HG03558 (cell line): ENCODE results near the gene C4BPB.
A peak's percentile ranks its signal among the peaks of the same experiment; 100 is the strongest.
"Not testable (repeated sequence)": the region's sequence is repeated elsewhere in the genome, so short reads cannot be mapped to it uniquely, and the experiment has no call there.

Source experiments
- ATAC-seq: cut with Tn5 transposase; IDR thresholded peaks from one replicate; pipeline ENCODE4 v1.9.1; 2021; ENCODE audit warnings: moderate number of reproducible peaks; ENCODE audit not compliant: unreplicated experiment; ENCODE audit errors: extremely low read depth

The C4BPB gene

GRCh38 chr1:207088701-207089626, at the start of gene C4BPB:
C4BPB (plus strand) TSS chr1:207088860; CDS start chr1:207089532, 672 bp downstream.
- ATAC-seq, result no peak

GRCh38 chr1:207039380-207040180, 49.1 kb upstream of the C4BPB start:
- no peak for ATAC-seq

- no peak for ATAC-seq
Measured at GRCh38 chr1:207040181-207040533, 48.5 kb upstream of the C4BPB start.

- ATAC-seq, result not testable (repeated sequence)
Measured at GRCh38 chr1:207041397-207041796, 47.3 kb upstream of the C4BPB start.

- no peak for ATAC-seq
Measured at GRCh38 chr1:207045453-207045852, 43.2 kb upstream of the C4BPB start.

GRCh38 chr1:207047505-207047904, 41.2 kb upstream of the C4BPB start:
- no peak for ATAC-seq

GRCh38 chr1:207048041-207048440, 40.6 kb upstream of the C4BPB start:
- no peak for ATAC-seq

GRCh38 chr1:207049054-207049453, 39.6 kb upstream of the C4BPB start:
- no peak for ATAC-seq

GRCh38 chr1:207049514-207049913, 39.1 kb upstream of the C4BPB start:
- ATAC-seq, result no peak

GRCh38 chr1:207049974-207050391, 38.7 kb upstream of the C4BPB start:
- ATAC-seq, result no peak

- ATAC-seq, result no peak
Measured at GRCh38 chr1:207050480-207051190, 38.0 kb upstream of the C4BPB start.

- ATAC-seq, result no peak
Measured at GRCh38 chr1:207051191-207051943, 37.3 kb upstream of the C4BPB start, which contains the start of gene YOD1. YOD1 (minus strand) TSS chr1:207051208; CDS start chr1:207051030, 178 bp downstream.

- ATAC-seq, result peak; percentile 37
Measured at GRCh38 chr1:207052911-207053769, 35.5 kb upstream of the C4BPB start, which contains the start of gene PFKFB2. PFKFB2 (plus strand) TSS chr1:207053275; CDS start chr1:207054718, 1,443 bp downstream.

GRCh38 chr1:207054491-207054890, 34.2 kb upstream of the C4BPB start:
- ATAC-seq, result no peak

- ATAC-seq, result no peak
Measured at GRCh38 chr1:207055386-207056001, 33.2 kb upstream of the C4BPB start.

GRCh38 chr1:207056673-207057072, 32.0 kb upstream of the C4BPB start:
- ATAC-seq, result no peak

- ATAC-seq, result no peak
Measured at GRCh38 chr1:207058252-207058651, 30.4 kb upstream of the C4BPB start.
